GM19324 (cell line): ENCODE data around the gene PRIM2.
A peak's percentile ranks its signal among the peaks of the same experiment; 100 is the strongest.
"Not testable (repeated sequence)": the region's sequence is repeated elsewhere in the genome, so short reads cannot be mapped to it uniquely, and the experiment has no call there.

Experiments used
- ATAC-seq: cut with Tn5 transposase; IDR thresholded peaks from one replicate; pipeline ENCODE4 v1.9.1; 2021; ENCODE audit warnings: mild to moderate bottlenecking, moderate library complexity; ENCODE audit not compliant: unreplicated experiment, low FRiP score

PRIM2 gene, protein sequence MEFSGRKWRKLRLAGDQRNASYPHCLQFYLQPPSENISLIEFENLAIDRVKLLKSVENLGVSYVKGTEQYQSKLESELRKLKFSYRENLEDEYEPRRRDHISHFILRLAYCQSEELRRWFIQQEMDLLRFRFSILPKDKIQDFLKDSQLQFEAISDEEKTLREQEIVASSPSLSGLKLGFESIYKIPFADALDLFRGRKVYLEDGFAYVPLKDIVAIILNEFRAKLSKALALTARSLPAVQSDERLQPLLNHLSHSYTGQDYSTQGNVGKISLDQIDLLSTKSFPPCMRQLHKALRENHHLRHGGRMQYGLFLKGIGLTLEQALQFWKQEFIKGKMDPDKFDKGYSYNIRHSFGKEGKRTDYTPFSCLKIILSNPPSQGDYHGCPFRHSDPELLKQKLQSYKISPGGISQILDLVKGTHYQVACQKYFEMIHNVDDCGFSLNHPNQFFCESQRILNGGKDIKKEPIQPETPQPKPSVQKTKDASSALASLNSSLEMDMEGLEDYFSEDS

DNA sequence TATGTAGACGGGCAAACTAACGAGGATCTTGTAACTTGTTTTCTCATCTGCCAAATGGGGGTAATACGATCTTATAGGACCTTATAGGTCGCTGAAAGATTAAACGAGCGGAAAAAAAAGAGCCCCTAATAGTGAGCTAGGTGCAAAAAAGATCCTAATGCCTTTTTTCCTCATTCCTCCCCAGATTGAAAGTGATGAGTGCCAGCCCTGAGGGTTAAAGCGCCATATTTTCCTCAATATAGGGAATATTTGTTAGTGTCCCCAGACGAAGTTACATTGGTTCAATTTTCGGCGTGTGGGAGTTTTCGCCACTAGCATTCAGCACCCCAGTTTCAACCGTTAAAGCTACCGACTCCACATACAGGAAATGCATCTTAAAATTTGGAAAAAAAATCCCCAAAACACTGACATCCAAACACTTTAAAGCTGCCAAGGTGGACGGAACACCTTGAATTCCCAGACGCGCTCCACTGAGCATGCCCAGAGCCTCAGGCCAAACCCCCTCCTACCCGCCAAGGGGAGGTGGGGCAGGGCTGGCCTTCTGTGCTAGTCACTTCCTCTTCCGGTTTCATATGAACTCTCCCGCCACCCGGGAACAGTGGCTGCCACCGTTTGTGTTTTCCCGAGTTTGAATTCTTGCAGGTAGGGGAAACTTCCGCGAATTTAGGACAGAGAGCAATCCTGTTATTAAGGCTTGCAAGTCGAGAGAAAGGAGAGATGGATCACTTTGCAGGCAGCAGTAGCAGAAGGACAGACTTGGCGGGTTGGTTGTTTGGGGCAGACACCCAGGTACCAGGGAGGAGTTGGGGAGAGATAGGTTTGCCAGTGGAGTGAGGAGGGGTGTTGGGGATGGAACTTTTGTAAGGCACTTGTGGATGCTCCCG, at the start of gene PRIM2:
Gene PRIM2 (plus strand): TSS at position 571 of the 884 bp plus-strand sequence. CDS start 816 bp downstream, outside the sequence.
- ATAC-seq: peak; percentile 88

DNA sequence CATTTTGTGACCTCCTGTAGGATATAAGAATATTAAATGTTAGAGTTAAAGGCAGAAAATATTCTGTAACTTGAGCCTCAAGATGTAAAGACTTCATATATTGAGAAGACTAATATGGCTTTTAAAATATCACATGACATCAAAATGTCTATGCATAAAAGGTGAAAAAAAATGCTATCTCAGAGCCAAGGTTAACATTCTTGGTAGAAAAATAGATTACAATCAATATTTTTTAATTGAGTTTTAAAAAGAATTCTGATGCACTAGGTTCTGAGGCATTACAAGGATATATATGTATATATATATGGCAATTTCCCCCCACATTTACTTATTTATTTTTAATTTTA, 49.2 kb upstream of the PRIM2 start:
- ATAC-seq: no peak

DNA sequence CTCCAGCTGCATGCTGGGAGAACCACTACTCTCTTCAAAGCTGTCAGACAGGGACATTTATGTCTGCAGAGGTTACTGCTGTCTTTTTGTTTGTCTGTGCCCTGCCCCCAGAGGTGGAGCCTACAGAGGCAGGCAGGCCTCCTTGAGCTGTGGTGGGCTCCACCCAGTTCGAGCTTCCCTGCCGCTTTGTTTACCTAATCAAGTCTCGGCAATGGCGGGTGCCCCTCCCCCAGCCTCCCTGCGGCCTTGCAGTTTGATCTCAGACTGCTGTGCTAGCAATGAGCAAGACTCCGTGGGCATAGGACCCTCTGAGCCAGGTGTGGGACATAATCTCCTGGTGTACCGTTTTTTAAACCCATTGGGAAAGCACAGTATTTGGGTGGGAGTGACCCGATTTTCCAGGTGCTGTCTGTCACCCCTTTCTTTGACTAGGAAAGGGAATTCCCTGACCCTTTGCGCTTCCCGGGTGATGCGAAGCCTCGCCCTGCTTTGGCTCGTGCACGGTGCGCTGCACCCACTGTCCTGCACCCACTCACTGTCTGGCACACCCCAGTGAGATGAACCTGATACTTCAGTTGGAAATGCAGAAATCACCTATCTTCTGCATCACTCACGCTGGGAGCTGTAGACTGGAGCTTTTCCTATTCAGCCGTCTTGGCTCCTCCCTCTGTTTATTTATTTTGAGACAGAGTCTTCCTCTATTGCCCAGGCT, 43.2 kb upstream of the PRIM2 start:
- not testable (repeated sequence) for ATAC-seq

DNA sequence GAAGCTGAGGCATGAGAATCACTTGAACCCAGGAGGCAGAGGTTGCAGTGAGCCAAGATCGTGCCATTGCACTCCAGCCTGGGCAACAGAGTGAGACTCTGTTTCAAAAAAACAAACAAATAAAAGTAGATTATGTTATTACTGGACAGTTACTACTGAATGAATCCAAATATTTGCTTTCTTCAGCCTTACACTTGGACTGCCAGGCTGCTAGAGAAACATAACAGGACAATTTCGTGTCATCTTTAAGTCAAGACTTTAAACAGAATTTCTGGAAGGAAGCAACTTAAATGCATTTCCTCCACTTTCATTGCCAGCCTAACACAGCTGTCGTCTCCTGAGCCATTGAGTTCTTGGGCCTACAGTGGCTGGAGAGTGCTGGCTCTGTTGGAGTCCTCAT, 42.0 kb upstream of the PRIM2 start:
- no peak for ATAC-seq

DNA sequence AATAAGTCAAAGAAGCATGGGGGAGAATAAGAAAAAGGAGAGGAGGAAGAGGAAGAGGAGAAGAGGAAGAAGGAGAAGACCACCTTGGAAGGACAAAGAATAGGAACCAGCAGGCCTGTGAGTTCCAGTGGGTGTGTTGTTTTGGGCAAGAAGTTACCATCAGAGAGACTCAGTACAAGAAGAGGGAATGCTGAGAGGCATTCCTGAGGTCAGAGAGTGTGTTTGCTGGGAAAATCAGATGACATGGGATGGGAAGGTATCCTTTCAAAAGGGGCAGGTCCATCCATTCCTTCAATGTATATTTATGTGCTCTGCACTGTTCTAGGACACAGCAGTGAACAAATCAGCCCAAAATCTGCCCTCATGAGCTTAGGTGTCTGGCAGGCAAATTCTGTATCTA, 40.5 kb upstream of the PRIM2 start:
- no peak for ATAC-seq

DNA sequence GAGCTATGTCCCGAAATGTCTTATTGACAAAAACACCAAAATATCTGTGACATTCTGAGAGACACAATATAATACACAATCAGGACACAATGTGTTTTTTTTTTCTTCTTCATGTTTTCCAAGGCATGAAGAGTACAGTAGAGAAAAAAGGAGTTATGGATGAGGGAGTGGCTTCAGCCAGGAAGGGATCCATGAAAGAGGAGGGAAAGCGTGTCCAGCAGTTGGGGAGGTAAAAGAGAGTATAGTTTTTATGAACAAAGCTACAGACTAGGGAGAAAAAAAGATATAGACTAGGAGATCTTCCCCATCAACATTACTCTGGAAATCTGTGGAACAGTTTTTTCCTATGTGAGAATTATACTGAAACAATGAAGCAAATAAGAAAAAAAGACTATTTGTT, 38.9 kb upstream of the PRIM2 start:
- ATAC-seq: no peak

DNA sequence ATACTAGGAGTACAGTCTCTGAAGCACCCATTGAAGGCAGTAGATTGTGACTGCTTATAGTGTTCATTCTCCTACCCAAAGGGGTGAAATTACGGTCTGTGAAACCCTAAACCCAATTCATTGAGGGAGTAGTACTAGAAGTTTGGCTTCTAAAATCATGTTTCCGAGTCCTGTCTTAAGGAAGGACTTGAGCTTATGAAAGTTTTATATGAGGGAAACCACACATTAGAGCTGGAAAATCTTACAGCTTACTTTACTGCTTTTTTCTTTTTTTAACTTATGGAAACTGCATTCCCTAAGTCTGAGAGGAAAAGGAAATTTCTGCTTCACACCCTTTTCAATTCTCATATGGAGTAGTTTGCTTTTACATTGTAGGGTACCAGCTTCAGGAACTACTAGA, 38.4 kb upstream of the PRIM2 start:
- ATAC-seq: no peak

DNA sequence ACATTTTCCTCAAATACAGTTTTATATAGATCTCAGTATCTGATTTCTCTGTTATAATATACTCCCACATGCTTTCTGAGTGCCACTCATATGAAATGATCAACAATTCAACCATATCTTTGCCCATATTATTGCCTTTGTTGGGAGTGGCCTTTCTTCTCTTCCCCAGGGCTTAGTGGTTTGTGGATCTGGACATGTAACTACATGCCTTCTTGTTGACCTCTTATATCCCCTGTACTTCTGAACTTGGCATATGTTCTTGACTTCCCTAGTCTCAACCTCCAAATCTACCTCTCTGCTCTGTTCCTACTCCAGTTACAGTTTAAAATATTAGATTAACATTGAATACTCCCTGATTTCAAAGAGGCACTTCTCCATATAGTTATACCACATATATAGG, 34.3 kb upstream of the PRIM2 start:
- ATAC-seq: no peak

DNA sequence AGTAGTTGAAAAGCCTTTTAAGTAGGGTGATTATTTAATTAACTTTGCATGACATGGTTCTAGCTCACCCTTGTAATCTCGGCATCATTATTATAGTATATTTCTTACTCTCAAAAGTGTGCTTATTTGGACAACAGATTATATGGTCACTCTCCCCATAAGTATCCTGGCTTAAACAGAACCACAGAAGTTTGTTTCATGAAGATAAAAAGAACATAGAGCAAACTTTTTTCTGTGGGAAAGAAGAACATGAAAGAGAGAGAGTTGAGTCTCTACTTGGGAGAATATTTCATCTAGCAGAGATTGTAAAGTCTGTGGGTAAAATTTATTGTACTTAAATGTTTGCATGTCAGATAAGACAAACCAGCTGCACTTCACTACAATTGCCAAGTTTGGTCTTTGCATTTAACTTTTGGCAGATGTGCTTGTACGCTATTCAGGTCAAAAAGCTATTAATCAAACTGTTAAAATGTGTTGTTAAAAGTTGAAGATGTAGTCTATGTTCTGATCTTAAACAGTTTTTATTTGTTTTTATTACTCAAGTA, 33.4 kb upstream of the PRIM2 start:
- no peak for ATAC-seq

DNA sequence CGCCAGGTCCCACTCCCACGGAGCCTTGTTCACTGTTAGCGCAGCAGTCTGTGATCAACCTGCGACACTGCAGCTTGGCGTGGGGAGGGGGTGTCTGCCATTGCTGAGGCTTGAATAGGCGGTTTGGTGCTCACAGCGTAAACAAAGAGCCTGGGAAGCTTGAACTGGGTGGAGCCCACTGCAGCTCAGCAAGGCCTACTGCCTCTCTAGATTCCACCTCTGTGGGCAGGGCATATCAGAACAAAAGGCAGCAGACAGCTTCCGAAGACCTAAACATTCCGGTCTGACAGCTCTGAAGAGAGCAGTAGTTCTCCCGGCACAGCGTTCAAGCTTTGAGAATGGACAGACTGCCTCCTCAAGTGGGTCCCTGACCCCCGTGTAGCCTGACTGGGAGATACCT, 29.3 kb upstream of the PRIM2 start:
- ATAC-seq: not testable (repeated sequence)

DNA sequence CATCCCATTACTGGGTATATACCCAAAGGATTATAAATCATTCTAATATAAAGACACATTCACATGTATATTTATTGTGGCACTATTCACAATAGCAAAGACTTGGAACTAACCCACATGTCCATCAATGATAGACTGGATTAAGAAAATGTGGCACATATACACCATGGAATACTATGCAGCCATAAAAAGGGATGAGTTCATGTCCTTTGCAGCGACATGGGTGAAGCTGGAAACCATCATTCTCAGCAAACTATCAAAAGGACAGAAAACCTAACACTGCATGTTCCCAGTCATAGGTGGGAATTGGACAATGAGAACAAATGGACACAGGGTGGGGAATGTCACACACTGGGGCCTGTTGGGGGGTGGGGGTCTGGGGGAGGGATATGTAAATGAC, 24.0 kb upstream of the PRIM2 start:
- not testable (repeated sequence) for ATAC-seq

DNA sequence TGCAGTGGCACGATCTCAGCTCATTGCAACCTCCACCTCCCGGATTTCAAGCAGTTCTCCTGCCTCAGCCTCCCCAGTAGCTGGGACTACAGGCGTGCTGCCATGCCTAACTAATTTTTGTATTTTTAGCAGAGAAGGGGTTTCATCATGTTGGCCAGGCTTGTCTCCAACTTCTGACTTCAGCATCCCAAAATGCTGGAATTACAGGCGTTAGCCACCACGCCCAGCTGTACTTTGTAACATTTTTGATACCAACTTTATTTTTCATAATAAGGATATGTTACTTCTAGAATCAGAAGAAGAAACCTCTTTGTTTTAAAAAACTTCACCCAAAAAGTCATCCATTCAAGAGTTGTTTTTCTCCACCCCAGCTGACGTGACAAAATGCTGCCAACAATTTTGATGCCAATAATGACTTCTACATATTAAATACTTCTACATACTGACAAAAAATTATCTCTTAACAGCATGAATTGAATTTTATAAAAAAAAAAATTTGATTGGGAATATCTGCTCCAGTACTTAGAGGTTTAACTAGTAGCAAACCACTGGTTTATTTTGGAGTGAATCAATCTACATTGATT, 22.5 kb upstream of the PRIM2 start:
- ATAC-seq: no peak

DNA sequence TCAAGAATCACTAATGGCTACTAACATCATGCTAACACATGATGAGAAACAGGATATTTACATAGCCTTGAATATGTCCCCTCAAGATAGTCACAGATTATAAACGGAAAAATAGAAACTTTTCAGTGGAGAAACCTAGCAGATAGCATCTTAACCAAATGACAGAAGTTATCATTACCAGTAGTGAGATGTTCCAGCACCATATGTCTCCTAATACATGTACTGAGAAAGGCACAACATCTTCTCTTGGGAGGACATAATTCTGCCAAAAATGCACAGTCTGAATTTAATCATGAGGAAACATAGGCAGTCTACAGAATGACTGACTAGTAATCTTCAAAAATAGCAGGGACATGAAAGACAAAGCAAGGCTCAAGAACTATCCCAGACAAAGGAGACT, 19.9 kb upstream of the PRIM2 start:
- ATAC-seq: no peak

DNA sequence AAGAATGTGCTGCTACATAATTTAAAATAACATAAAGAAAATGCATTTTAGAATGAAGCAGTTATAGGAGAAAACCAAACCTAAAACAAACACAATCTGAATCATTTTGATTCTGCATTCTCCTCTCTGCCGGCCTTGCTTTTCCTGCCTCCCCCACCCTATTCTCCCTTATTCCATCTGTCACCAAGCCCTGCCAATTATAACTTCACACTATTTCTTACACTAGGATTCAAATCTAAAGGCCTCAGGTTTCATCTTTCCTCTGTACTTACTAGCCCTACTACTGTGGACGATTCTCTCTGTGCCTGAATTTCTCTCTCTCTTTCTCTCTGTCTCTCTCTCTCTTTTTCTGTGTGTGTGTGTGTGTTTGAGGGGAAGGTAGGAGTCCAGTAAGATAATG, 18.7 kb upstream of the PRIM2 start:
- ATAC-seq: no peak

DNA sequence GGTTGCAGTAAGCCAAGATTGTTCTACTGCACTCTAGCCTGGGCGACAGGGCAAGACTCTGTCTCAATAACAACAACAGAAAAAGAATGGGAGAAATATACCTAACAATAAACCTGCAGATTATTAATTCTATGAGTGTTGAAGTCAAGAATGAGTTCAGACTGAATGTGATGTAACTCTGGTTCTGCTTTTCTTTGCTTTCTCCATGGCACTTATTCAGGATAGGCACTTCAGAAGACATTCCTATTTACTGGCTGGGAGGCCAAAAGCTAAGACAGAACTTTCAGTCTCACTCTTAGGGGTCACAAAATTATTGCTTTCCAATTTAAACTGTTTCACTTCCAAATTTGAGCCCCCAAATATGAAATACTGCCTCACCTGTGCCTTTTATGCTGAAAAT, 15.7 kb upstream of the PRIM2 start:
- no peak for ATAC-seq

DNA sequence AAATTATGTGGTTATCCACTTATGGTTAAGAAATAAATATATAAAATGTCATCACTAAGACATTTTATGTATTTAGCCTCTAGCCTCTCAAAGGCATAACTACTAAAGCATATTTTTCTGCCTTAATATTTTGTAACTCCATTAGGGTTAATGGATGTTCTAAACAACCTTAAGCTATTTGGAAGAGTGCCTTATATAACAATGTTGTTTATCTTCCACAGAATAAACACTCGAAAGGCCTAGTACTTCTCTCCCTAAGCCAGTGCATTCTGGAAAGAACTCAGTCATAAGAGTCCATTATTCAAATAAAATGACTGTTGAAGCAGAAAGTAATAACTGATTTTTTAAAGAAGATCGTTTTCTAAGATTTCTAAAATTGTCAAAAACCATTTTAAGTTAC, 15.0 kb upstream of the PRIM2 start:
- no peak for ATAC-seq

DNA sequence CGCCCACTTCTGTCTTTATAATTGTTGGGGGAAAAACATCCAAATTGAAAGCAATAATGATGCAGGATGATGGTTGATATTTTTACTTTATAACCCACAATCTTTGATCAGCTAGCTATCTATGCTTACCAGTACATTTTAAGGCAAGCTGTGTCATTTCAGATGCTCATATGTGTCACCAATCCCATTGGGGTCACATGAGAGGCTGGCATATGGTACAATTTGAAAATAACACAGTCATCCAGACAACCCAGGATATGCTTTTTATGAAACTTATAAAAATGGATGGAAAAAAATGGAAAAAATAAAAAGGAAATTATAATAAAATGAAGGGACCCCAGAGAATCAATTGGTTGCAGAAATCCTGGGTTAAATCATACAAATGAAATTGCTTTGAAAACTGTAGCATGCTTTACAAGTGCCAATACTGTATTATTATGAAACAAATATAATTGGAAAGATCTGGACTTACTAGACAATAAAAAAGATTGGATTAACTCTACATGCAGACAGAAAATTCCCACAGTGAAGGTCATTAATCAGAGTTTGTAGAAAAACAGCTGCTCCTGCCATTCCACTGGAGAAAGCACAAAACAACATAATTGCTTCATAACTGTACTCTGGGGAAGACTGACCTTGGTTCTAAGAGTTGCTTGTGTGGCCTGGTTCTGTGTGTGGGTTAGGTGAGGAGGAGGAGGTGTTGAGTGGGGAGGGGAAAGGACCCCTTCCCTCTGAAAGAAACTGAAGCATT, 13.3 kb upstream of the PRIM2 start:
- ATAC-seq: no peak

DNA sequence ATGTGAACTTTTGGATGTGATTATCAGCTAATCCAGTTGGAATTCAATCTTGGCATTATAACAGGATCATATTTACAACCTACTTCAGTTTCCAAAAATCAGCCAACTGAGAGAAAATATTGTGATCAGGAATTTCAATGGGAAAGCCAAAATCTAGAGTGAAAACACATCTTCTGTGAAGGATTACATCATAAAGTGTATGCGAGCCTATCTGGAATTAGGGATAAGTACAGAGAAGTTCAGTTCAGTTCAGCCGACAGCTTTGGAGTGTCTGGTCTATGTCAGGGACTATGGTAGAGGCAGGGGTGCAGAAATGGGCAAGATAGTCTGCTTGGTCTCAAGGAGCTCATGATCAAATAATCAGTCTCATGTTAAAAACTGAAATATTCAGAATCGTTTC, 12.3 kb upstream of the PRIM2 start:
- no peak for ATAC-seq

DNA sequence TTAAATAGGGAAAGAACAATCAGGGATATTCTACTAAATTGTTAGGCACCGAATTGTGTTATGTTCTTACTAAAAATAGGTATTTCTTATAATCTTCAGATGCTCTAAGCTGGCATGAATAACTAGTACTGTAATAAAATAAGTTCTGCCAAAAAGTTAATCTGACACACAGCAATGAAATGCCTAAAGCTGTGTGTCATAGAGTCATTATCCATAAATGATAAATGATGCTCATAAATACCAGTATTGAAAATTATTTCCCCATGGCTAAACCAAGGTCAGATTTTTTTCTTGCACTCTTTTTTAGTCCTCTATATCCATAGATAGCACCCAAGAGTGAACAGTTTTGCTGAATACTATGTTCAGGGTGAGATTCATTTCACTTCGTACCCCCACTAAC, 11.7 kb upstream of the PRIM2 start:
- no peak for ATAC-seq

DNA sequence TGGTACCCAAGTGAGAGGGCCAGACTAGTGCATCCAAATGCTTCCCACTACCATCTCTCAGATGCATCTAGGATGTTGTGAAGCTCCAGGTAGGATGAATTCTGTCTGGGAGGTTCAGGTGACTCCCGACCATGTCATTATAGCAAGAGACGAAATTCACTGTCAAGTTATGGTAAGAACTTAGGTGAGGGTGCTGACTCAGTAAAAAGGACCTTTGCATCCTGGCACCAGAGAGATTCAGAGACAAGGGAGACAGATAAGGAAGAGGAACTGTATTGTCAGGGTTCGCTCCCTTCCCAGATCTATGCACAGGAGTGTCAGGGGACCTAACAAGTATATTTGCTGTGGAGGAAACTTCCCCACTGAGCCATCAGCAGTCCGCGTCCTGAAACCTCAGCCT, 11.2 kb upstream of the PRIM2 start:
- no peak for ATAC-seq
